Right hindlimb (tissue), 1 donor: Measurements from ENCODE around the gene OR2AE1.

Source experiments
- DNase-seq: peaks from one replicate; pipeline ENCODE4 v3.0.0-alpha.2; 2018

Gene OR2AE1

GRCh38 chr7:99855236-99855635 is 21.6 kb downstream of the OR2AE1 start:
- no peak for DNase-seq

- no peak for DNase-seq
Observed at GRCh38 chr7:99848420-99849216, 28.2 kb downstream of the OR2AE1 start.

- no peak for DNase-seq
Observed at GRCh38 chr7:99844328-99844727, 32.5 kb downstream of the OR2AE1 start.

GRCh38 chr7:99843808-99844207 is 33.0 kb downstream of the OR2AE1 start:
- DNase-seq, result no peak

GRCh38 chr7:99842926-99843325 is 33.9 kb downstream of the OR2AE1 start:
- DNase-seq, result no peak

- no peak for DNase-seq
Observed at GRCh38 chr7:99840136-99840869, 36.5 kb downstream of the OR2AE1 start.

GRCh38 chr7:99839287-99840021 is 37.4 kb downstream of the OR2AE1 start:
- no peak for DNase-seq

- DNase-seq, result no peak
Observed at GRCh38 chr7:99837649-99838361, 39.0 kb downstream of the OR2AE1 start.

GRCh38 chr7:99835189-99835588 is 41.6 kb downstream of the OR2AE1 start:
- no peak for DNase-seq

- no peak for DNase-seq
Observed at GRCh38 chr7:99834382-99834781, 42.5 kb downstream of the OR2AE1 start.

- DNase-seq, result no peak
Observed at GRCh38 chr7:99833289-99833877, 43.5 kb downstream of the OR2AE1 start.

- DNase-seq, result no peak
Observed at GRCh38 chr7:99831595-99831994, 45.2 kb downstream of the OR2AE1 start.

GRCh38 chr7:99829524-99830160 is 47.2 kb downstream of the OR2AE1 start:
- DNase-seq, result no peak

- DNase-seq, result no peak
Observed at GRCh38 chr7:99828811-99829210, 48.0 kb downstream of the OR2AE1 start.

- no peak for DNase-seq
Observed at GRCh38 chr7:99827040-99827778, 49.6 kb downstream of the OR2AE1 start.
